CD4-positive, alpha-beta T cell treated with Interferon alpha-2 for 1 hour (primary cell): Measurements from ENCODE around the gene RELL2.
A peak's percentile ranks its signal among the peaks of the same experiment; 100 is the strongest.
"Not testable (repeated sequence)": the region's sequence is repeated elsewhere in the genome, so short reads cannot be mapped to it uniquely, and the experiment has no call there.

Experiments used
- DNase-seq, 2 donors: peaks; one replicate each; pipeline ENCODE4 v3.0.0-alpha.2; 2020 to 2022

Gene RELL2

DNA sequence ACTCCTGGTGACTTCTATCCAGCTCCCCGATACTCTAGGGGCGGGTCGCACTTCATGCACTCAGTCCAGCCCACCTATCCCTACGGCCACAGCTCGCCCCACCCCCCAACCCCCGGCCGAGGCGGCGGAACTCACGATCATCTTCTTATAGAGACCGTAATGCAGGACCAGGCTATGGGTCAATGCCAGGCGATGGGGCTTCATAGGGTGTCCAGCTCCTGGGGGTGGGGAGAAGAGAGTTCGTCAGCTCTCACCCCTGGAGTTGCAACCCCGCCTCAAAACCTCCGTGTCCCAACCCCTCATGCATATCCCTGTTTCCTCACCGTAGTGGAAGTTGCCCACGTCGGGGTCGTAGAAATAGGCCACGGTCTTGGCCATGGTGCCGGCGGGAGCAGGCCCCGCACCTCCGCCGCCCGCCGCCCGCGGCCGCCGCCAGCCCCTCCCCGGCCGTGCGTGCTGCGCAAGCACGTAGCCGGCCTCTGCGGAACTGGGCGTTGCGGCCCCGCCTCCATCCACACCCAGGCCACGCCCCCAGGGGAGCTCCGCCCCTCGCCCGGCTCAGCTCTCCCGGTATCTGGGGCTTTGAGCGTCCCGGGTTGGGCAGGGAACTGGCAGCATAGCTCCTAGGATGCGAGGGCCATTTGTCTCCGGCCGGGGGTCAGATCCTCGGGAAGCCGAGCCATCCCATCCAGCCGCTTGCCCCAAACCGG is at the start of gene RELL2, which contains the start of gene HDAC3:
Gene RELL2 (plus strand): TSS at position 585 of the 710 bp plus-strand sequence. CDS start 1,229 bp downstream, outside the sequence.
Gene HDAC3 (minus strand): TSS at position 437 of the 710 bp plus-strand sequence. CDS start 59 bp downstream, at position 378.
- peak; percentile 90 to 94 for DNase-seq

DNA sequence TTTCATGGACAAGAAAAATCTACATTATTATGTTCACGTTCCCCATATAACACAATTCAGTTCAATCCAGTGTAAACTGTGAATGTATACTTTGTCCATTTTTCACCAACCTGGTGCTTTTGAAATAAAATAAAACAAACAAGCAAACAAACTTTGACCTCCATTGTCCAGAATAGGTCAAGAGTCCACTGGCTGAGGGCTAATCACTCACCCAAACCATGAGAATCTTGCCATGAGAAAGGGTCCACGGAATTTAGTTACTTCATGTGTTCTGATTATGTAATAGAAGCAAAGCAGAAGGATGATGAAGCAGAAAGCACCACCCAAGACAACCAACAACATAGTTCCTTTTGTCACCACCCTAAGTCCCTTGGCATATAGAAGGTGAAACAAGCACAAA is 46.7 kb upstream of the RELL2 start:
- no peak for DNase-seq

- DNase-seq, result no peak
Observed at GRCh38 chr5:141596867-141597266, 39.9 kb upstream of the RELL2 start.

DNA sequence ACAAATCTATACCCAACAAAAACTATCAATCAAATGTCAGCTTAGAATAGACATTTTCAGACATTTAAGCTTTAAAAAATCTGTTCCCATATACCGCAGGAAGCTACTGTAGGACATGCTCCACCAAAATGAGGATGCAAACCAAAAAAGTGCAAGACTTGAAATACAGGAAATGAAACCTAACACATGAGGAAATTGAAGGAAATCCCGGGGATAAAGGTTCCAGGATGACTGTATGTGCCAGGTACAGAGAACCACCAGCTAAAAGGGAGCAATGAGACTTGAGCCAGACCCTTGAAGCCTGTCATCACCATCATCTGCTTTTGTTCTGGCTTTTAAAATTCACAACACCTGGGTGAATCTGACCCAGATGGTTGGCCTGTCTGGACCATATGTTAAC is 39.4 kb upstream of the RELL2 start:
- DNase-seq, result peak in 1 of 2 donors; percentile 29

GRCh38 chr5:141597814-141598213 is 39.0 kb upstream of the RELL2 start:
- DNase-seq, result no peak

DNA sequence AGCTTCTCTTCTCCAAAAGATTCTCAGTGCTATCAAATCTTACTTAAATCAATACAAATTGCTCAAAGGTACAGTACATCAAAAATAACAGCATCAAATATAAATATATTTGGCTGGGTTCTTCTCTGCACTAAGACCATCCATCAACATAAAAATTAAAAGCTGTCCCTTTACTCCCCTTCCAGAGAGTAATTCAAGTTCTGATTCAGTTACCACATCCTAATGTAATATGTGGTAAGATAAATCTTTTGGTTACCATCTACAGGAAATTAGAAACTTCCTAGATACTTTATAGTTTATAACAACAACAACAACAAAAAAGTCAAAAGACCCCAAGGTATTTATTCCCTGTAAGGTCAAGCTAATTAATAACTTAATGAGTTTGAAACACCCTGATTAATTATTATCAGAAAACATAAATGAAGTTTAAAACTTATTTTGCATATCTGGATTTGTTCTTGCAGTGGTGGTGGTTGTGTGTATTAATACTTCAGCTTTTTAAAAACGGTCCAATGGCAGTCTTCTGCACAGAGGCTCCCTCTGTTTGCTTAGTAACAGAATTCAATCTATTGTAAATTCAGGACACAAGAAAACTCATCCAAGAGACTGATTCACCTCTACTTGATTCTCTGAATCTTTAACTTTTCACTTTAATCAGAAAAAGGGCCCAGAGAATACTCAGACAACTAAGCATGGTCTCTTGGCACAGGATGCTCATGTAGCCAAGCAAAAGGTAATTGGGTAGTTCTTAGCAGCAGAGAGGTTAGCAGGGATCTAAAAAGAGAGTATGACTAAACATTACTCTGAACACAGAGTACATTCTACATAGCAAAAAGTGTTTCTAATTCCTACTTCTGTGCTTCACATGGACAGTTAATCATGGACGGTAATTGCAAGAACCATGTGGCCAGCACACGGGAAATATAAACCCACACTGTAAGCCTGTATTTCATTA is 38.1 kb upstream of the RELL2 start:
- no peak for DNase-seq

GRCh38 chr5:141602606-141603005 is 34.2 kb upstream of the RELL2 start:
- no peak for DNase-seq

DNA sequence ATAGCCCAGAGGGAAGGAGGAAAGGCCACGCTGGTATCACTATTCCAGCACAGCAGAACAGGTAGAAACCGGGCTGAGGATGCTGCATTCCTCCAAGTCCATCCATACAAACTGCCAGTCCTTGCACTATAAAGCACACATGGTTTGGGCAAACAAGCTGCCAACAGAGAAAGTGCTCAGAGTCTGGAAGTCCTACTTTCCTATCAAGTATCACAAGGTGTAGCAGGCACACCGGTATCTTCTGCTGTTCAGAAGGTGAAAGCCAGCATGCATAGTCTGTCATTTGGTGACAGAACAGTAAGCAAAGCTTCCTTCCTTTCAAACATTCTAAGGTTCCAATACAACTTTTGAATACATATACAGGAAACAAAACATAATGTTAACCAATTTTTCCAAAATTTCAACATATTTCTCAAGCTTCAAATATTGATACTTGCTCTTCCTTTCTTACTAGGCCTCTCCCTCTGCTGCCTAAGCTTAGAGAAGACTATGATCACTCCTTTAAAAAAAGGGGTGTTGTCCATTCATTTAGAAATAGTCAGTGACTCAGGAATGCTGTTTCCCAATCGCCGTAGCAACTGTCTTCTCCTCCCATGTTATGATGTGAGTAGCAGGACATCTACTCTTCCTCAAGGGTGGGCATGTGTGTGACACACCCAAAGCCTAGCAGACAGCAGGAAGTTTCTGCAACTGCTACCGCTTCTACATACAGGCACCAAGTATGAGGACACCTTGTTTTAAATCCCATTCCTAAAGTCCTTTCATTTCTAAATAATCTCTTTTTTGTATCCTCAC is 32.7 kb upstream of the RELL2 start:
- DNase-seq, result peak; percentile 51 to 69

GRCh38 chr5:141605523-141606277 is 31.1 kb upstream of the RELL2 start:
- DNase-seq, result peak; percentile 83 to 89

- no peak for DNase-seq
Observed at GRCh38 chr5:141608046-141608445, 28.8 kb upstream of the RELL2 start.

DNA sequence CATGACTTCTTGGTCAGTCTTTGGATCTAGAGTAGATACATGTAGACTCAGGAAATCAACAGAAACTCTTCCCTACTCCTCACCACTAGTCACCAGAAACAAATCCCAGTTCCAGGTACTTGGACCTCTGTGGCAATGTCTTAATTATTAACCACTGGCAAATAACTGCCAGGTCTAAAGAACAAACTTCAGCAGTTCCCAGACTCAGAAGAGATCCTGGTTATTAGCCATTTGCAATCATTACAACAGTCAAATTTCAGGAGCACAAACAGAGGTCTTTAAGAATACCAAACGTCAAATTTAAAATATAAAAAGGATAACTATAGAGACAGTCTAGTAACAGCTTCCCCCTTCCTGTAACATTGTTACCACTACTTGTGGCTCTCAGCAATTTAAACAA is 28.2 kb upstream of the RELL2 start:
- no peak for DNase-seq

DNA sequence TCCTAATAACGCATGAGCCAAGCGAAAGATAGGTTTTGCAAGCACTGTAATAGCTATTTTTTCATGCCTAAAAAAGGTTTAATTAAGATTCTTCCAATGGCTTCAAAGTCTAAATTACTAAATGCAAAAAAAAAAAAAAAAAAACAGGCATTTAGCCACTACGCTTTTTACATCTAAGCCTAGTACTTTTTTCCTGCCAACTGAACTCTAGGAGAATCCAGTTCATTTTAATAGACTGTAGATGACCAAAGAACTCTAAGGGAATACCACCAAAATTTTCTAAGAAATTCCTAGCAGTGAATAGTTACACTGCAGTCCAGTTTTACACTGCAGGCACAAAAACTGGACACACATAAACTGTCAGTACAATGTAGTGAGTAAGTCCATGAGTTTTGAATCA is 27.8 kb upstream of the RELL2 start:
- no peak for DNase-seq

DNA sequence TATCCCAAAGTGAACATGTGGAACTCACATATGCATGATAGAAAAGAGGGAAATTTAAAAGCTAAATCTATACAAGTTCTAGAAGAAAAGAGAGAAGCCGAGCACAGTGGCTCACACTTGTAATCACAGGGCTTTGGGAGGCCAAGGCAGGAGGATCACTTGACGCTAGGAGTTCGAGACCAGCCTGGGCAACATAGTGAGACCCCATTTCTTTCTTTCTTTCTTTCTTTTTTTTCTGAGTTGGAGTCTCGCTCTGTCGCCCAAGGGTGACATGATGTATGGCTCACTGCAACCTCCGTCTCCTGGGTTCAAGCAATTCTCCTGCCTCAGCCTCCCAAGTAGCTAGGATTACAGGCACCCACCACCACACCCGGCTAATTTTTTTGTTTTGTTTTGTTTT is 26.9 kb upstream of the RELL2 start:
- DNase-seq, result not testable (repeated sequence)

DNA sequence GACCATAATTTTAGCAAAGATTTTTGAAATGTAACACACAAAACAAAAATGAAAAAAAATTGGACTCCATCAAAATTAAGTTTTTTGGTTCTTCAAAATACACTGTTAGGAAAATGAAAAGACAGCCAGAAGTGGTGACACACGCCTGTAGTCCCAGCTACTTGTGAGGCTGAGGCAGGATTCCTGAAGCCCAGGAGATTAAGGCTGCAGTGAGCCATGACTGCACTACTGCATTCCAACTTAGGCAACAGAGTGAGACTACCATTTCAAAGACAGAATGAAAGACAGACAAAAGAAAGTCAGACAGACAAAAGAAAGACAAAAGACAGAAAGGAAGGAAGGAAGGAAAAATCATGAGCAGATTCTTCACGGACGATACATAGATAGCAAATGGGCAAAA is 25.5 kb upstream of the RELL2 start:
- DNase-seq, result no peak

GRCh38 chr5:141613344-141613743 is 23.5 kb upstream of the RELL2 start:
- DNase-seq, result no peak

DNA sequence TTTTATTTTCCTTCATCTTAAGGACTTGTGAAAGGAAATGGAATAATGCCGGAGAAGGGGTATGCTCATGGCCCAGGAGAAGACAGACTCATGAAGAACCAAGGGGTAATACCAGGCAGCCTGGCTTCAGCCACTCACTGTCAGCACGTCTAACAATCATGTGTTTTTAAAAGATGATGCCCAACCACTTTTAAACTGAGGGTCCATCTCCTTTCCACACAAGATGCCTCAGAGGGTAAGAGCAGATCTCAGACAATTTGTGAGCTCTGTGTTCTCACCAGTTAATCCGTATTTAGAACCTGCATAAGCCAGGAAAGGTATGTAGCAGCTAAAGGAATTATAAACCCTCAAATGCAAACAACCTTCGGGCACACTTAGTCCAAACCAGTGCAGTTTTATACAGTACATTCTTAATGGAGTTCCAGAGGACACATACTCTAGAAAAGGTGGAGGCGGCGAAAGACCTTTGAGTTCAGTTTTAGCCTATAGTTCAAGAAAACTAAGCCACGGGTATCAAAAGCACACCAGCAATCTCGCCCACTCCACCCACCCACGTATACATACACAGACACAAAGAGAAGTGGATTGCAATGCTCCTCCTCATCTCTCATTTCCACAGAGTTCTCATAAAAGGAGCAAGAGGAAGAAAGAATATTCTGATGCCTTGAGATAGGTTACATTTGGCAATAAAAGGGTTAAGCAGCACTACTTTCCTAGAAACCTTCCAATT is 20.6 kb upstream of the RELL2 start:
- DNase-seq, result no peak

- no peak for DNase-seq
Observed at GRCh38 chr5:141617128-141617527, 19.7 kb upstream of the RELL2 start.

DNA sequence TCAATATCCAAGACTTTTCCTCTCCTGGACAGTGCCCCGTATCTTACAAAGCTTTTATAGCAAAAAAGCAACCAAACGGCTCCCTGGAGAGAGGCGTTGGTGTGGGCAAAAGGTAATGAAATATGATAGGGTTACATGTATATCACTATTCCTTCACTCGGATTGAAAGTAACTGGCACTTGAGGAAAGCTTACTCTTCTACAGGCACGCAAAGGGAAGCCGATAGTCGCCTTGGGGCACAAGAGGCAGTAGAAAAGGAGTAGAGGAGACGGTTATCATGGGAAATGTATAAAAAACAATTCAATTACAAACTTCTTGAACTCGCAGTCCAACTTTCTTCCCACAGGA is 19.1 kb upstream of the RELL2 start:
- DNase-seq, result peak in 1 of 2 donors; percentile 30

DNA sequence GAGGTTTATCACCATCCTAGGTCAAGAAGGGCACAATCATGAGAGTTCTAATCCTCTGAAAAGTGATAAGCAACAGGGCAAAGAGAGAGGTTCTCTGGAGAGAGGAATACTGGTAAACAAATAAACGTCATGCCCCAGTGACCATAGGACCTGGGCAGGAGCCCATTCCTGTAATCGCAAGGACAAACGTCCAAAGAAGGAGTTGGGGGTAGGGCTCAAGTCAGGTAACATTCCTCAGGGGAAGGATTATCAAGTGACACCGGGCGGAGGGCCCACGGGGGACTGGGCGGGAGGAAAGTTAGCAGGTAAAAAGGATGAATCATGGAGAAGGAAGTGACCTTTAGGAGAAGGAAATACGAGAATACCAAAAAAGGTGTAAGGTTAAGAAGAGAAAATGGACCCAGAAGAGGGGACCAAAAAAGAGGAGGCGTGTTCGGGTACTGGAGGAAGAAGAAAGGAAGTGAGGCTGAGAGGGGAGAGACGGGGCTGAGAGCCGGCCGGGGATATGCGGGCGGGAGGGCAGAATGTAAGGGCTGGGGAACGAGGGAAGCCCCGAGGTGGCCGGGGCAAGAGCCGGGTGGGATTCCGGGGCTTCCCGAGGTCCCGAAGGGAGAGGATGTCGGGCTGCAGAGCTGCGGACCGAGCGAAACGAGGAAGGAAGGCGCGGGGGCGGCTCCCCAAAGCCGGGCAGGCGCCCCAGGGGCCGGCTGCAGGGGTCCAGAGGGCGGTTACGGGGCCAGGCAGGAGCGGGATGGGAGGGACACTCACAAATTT is 18.6 kb upstream of the RELL2 start:
- peak; percentile 27 to 67 for DNase-seq

DNA sequence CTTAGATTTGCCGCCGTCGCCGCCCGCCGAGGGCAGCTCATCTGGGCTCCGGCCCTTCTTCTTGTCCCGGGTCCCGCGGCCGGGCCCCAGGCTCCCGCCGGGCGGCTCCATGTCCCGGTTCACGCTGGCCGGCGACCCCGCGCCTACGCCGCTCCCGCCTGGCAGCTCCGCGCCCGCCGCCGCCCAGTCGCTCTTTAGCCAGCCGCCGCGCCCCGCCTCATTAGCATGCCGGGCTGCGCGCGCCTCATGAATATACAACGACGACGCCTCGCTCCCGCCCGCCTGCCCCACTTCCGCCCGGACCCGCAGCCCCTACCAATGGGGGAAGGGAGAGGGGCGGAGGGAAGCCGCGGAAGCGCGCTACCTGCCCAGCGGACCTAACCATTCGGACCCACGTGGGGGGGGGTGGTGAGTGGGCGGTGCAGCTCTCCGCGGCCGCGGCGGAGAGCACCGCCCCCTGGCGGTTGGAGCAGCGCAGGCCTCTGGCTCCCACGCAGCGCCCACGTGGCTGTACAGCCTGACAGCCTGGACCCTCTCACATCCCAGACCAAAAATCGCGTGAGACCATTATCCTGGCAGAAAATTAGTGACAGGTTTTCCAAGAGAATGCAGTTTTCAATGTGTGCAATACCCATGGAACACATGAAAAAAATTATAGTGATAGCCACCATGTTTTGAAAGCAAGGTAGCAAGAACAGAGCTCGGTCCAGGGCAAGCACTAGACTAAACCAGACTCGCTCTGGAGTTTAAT is 17.8 kb upstream of the RELL2 start, which contains the start of gene DIAPH1:
Gene DIAPH1 (minus strand): TSS at position 197 of the 751 bp plus-strand sequence. CDS start 86 bp downstream, at position 111.
- DNase-seq, result peak; percentile 98 to 99
